ENCODE results near the gene GLRA2.
A peak's percentile ranks its signal among the peaks of the same experiment; 100 is the strongest.

The GLRA2 gene

DNA sequence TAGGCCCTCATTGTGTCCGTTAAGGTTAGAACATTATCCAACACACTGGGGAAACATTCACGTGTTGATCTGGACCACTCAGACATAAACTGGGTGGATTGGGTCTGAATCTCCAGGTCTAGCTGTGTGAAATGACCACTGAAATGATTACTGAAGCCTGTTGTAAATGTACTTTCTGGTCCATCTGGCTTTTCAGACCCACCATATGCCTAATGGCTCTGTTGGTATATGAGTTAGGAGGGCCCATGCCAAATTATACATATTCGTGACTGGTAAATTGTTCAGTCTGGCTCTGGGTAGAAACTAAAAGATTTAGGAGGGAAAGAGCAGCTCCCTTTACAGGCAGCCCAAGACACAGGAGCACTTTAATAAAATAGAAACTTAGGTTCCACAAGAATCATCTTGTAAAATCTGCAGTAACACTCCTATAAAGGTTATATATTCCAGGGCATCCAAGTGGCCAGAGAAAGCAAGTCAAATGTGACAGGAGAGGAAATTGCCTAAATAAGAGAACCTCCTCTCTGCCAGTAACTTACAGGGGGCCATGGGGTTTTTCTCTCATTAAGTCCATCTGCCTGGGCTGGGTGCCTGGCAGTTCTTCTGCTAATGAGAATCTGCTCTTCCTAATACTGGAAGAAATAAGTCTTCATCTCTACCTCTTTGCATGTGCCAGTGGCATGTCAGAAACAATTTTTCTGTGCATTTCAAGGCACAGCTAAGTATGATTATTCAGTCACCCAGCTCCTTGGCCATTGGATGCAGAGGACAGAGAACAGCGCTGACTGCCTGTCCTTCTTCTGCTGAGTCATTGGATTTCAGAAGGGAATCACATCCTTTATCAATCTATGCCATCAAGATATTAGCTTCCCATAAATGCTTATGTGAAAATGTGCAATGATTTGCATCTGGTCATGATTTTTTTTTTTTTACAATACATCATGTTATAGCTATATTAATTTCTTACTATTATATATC, 112.6 kb downstream of the GLRA2 start:
- H3K4me1 ChIP-seq (ENCODE audit: low read length): no peaks in the 10 kb centered on the region
- no peak overlapping the region for H3K4me2 ChIP-seq (ENCODE audit: low read depth, low read length)
- no peak overlapping the region for H2AFZ ChIP-seq (ENCODE audit: low read length)
- no peak overlapping the region for H3K4me3 ChIP-seq (ENCODE audit: low read length)
- no peaks in the 10 kb centered on the region for H3K79me2 ChIP-seq (ENCODE audit: low read length)
- TF ChIP-seq EZH2 (optimal IDR thresholded peaks at IDR 0.05; ENCODE audit: low read depth, low read length) (no peak), EZH2phosphoT487 (IDR thresholded peaks at IDR 0.05; ENCODE audit: low read length) (no peak)
- TF ChIP-seq, protein P1, sequence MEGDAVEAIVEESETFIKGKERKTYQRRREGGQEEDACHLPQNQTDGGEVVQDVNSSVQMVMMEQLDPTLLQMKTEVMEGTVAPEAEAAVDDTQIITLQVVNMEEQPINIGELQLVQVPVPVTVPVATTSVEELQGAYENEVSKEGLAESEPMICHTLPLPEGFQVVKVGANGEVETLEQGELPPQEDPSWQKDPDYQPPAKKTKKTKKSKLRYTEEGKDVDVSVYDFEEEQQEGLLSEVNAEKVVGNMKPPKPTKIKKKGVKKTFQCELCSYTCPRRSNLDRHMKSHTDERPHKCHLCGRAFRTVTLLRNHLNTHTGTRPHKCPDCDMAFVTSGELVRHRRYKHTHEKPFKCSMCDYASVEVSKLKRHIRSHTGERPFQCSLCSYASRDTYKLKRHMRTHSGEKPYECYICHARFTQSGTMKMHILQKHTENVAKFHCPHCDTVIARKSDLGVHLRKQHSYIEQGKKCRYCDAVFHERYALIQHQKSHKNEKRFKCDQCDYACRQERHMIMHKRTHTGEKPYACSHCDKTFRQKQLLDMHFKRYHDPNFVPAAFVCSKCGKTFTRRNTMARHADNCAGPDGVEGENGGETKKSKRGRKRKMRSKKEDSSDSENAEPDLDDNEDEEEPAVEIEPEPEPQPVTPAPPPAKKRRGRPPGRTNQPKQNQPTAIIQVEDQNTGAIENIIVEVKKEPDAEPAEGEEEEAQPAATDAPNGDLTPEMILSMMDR (IDR thresholded peaks at IDR 0.05; ENCODE audit: low read length): no peak
- H4K20me1 ChIP-seq (ENCODE audit: insufficient read depth, low read length): no peaks in the 10 kb centered on the region
- H3K9ac ChIP-seq (ENCODE audit: low read length): no peak overlapping the region
- no peak for DNase-seq
- H3K27me3 ChIP-seq (replicated peaks; ENCODE audit: insufficient read depth, low read length): no peaks in the 10 kb centered on the region
- H3F3A ChIP-seq (ENCODE audit: insufficient read depth, low read length): no peaks in the 10 kb centered on the region
- H3K36me3 ChIP-seq (replicated peaks; ENCODE audit: insufficient read depth, low read length): no peaks in the 10 kb centered on the region
- H3K9me2 ChIP-seq (replicated peaks; ENCODE audit: insufficient read depth, low read length): no peaks in the 10 kb centered on the region
- no peaks in the 10 kb centered on the region for H3K9me3 ChIP-seq (replicated peaks; ENCODE audit: insufficient read depth, low read length)
- H3K27ac ChIP-seq (ENCODE audit: low read length): no peak overlapping the region

DNA sequence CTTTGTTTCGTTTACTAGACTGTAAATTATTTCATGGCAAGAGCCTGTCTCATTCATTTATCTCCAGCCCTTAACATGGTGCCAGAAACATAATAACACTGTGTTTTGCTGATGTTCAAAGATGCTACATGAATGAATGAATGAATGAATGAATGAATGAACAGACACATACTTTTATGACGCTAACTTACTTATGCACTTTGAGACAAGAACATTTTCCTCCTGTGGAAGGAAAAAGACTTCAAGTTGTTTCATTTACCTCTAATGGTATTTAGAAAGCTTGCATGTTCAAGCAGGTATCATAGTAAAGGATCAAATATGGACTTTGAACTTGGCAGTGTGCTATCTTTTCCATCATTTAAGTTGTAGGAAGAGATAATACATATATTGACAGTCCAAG, 131.6 kb downstream of the GLRA2 start:
- Histone ChIP-seq H2AFZ (ENCODE audit: low read length) (no peak overlapping the region), H3K4me1 (ENCODE audit: low read length) (no peaks in the 10 kb centered on the region), H3F3A (ENCODE audit: insufficient read depth, low read length) (no peaks in the 10 kb centered on the region), H3K36me3 (replicated peaks; ENCODE audit: insufficient read depth, low read length) (no peaks in the 10 kb centered on the region), H3K9ac (ENCODE audit: low read length) (no peak overlapping the region), H3K79me2 (ENCODE audit: low read length) (no peaks in the 10 kb centered on the region), H3K4me2 (ENCODE audit: low read depth, low read length) (no peak overlapping the region), H3K27ac (ENCODE audit: low read length) (no peak overlapping the region), H3K27me3 (replicated peaks; ENCODE audit: insufficient read depth, low read length) (no peaks in the 10 kb centered on the region), H3K9me2 (replicated peaks; ENCODE audit: insufficient read depth, low read length) (no peaks in the 10 kb centered on the region), H3K9me3 (replicated peaks; ENCODE audit: insufficient read depth, low read length) (no peaks in the 10 kb centered on the region), H4K20me1 (ENCODE audit: insufficient read depth, low read length) (no peaks in the 10 kb centered on the region), H3K4me3 (ENCODE audit: low read length) (no peak overlapping the region)
- DNase-seq: no peak
- TF ChIP-seq, protein P1 (IDR thresholded peaks at IDR 0.05; ENCODE audit: low read length): no peak
- no peak for TF ChIP-seq EZH2phosphoT487 (IDR thresholded peaks at IDR 0.05; ENCODE audit: low read length)
- no peak for TF ChIP-seq EZH2 (optimal IDR thresholded peaks at IDR 0.05; ENCODE audit: low read depth, low read length)

DNA sequence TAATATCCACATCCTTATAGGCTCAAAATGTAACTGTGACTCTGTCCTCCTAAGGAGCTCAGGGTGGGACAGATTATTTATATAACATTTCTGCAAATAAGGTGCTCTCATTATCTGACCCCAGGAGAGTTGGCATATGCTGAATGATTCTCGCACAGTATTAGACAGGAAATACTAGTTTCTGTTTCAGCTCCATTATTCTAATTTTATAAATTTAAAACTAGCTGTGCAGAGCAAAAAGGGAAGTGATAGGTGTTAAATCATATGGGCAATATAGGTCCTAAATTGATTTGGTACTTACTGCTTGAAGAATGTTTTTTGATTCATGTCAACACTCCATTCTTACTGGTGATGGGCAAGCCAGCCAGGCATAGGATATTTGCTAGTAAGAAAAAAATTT, 141.5 kb downstream of the GLRA2 start:
- DNase-seq: peak; percentile 50
- Histone ChIP-seq H3K4me2 (ENCODE audit: low read depth, low read length) (peak overlapping the region; percentile 57; the same call in 1 of the 2 replicates), H3K79me2 (ENCODE audit: low read length) (no peaks in the 10 kb centered on the region), H4K20me1 (ENCODE audit: insufficient read depth, low read length) (no peaks in the 10 kb centered on the region), H3K9me3 (replicated peaks; ENCODE audit: insufficient read depth, low read length) (no peaks in the 10 kb centered on the region), H3K27ac (ENCODE audit: low read length) (peak overlapping the region; percentile 52; the same call in 1 of the 2 replicates), H3F3A (ENCODE audit: insufficient read depth, low read length) (peaks cover 9% of the 10 kb centered on the region; the same call in 1 of the 2 replicates), H3K4me1 (ENCODE audit: low read length) (peaks cover 26% of the 10 kb centered on the region), H3K9ac (ENCODE audit: low read length) (no peak overlapping the region), H3K27me3 (replicated peaks; ENCODE audit: insufficient read depth, low read length) (no peaks in the 10 kb centered on the region), H3K36me3 (replicated peaks; ENCODE audit: insufficient read depth, low read length) (no peaks in the 10 kb centered on the region), H3K9me2 (replicated peaks; ENCODE audit: insufficient read depth, low read length) (no peaks in the 10 kb centered on the region), H3K4me3 (ENCODE audit: low read length) (no peak overlapping the region), H2AFZ (ENCODE audit: low read length) (no peak overlapping the region)
- TF ChIP-seq, protein P1 (IDR thresholded peaks at IDR 0.05; ENCODE audit: low read length): no peak
- TF ChIP-seq EZH2 (optimal IDR thresholded peaks at IDR 0.05; ENCODE audit: low read depth, low read length) (no peak), EZH2phosphoT487 (IDR thresholded peaks at IDR 0.05; ENCODE audit: low read length) (no peak)
